ENCODE data around the gene CLDN6.

CLDN6 gene

DNA sequence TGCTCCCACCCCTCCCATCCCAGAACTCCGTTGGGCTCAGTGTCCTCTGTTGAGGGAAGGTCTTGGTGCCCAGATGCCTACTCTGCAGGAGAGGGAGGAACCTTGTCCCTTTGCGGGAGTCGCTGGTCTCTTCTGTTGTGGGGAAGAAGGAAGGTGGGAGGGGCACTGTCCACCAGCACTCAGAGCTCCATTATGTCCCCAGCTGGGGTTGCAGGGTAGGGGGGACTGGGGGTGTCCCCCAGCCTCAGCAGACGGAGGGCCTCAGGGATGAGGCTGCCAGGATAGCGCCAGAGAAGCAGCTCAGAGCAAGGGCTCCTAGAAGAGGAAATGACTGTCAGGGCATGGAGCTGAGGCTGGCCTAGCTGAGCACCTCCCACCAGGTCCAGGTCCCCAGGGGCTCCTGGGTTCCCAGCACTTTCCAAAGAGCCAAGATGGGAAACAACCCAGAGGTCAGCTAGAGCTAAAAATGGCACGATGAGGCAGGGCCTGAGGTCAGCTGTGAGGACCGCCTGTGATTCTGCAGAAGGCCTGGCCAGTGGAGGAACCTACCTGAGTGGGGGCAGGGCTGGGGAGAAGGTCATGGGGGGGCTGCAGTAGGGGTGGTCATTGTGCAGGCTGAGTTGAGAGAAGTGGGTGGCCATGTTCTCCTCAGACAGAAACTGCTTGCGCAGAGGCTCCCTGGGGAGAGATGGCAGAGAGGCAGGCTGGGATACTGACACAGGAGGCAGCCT is 4.9 kb upstream of the CLDN6 start:
- Histone ChIP-seq H4K5ac (ENCODE audit: low read length) (no peak overlapping the region), H2BK15ac (replicated peaks; ENCODE audit: low read depth) (no peak overlapping the region), H2AK5ac (ENCODE audit: low read length) (peak overlapping the region; percentile 78), H3K9ac (ENCODE audit: low read length) (peak overlapping the region; percentile 90), H3K36me3 (ENCODE audit: control insufficient read depth, insufficient read depth, low read length) (peaks cover 8% of the 10 kb centered on the region), H3K27me3 (ENCODE audit: insufficient read depth, low read length, poor library complexity) (no peaks in the 10 kb centered on the region), H3K4ac (ENCODE audit: low read depth, low read length) (no peak overlapping the region), H3K56ac (ENCODE audit: low read length) (peak overlapping the region; percentile 96), H3K18ac (ENCODE audit: low read length) (peak overlapping the region; percentile 69), H3K23ac (ENCODE audit: low read length) (peak overlapping the region; percentile 80), H3K79me1 (ENCODE audit: low read length) (peaks cover 5% of the 10 kb centered on the region), H2BK120ac (ENCODE audit: low read depth, low read length) (no peak overlapping the region), H3K4me2 (ENCODE audit: low read length) (peak overlapping the region; percentile 85), H3K79me2 (ENCODE audit: control insufficient read depth, insufficient read depth, low read length) (peaks cover 4% of the 10 kb centered on the region), H3K4me3 (ENCODE audit: low read length) (peak overlapping the region; percentile 61), H2BK5ac (ENCODE audit: low read length) (peak overlapping the region; percentile 91), H4K8ac (ENCODE audit: low read depth, low read length) (no peak overlapping the region), H3K27ac (ENCODE audit: low read depth, low read length) (peak overlapping the region; percentile 94), H3K4me1 (ENCODE audit: control insufficient read depth, low read depth, low read length) (peaks cover 12% of the 10 kb centered on the region)
- no CpG with 5 or more reads among the region's 8 CpGs for whole genome bisulfite sequencing (ENCODE audit: extremely low coverage, insufficient coverage, low lambda C conversion rate)
- no peak for DNase-seq

- Histone ChIP-seq H2BK120ac (ENCODE audit: low read depth, low read length) (no peak overlapping the region), H3K27me3 (ENCODE audit: insufficient read depth, low read length, poor library complexity) (no peaks in the 10 kb centered on the region), H2BK15ac (replicated peaks; ENCODE audit: low read depth) (no peak overlapping the region), H4K5ac (ENCODE audit: low read length) (no peak overlapping the region), H4K8ac (ENCODE audit: low read depth, low read length) (no peak overlapping the region), H3K4me1 (ENCODE audit: control insufficient read depth, low read depth, low read length) (peaks cover 12% of the 10 kb centered on the region), H3K79me2 (ENCODE audit: control insufficient read depth, insufficient read depth, low read length) (peaks cover 8% of the 10 kb centered on the region), H3K56ac (ENCODE audit: low read length) (peak overlapping the region; percentile 97), H3K23ac (ENCODE audit: low read length) (peak overlapping the region; percentile 48), H2BK5ac (ENCODE audit: low read length) (peak overlapping the region; percentile 91), H3K9ac (ENCODE audit: low read length) (peak overlapping the region; percentile 90), H3K27ac (ENCODE audit: low read depth, low read length) (peak overlapping the region; percentile 98), H3K4me3 (ENCODE audit: low read length) (peak overlapping the region; percentile 5), H2AK5ac (ENCODE audit: low read length) (peak overlapping the region; percentile 78), H3K79me1 (ENCODE audit: low read length) (peaks cover 5% of the 10 kb centered on the region), H3K4me2 (ENCODE audit: low read length) (peak overlapping the region; percentile 85), H3K4ac (ENCODE audit: low read depth, low read length) (peak overlapping the region; percentile 58), H3K18ac (ENCODE audit: low read length) (peak overlapping the region; percentile 69), H3K36me3 (ENCODE audit: control insufficient read depth, insufficient read depth, low read length) (peaks cover 8% of the 10 kb centered on the region)
- WGBS (ENCODE audit: extremely low coverage, insufficient coverage, low lambda C conversion rate), result no CpG with 5 or more reads among the region's 8 CpGs
- DNase-seq, result peak; percentile 98
These were observed 4.3 kb upstream of the CLDN6 start for GRCh38 chr16:3022208-3022683.

GRCh38 chr16:3021449-3022207 is 3.6 kb upstream of the CLDN6 start:
- no peak overlapping the region for H4K5ac ChIP-seq (ENCODE audit: low read length)
- H2BK15ac ChIP-seq (replicated peaks; ENCODE audit: low read depth), result no peak overlapping the region
- DNase-seq, result peak; percentile 98
- peak overlapping the region; percentile 98 for H3K27ac ChIP-seq (ENCODE audit: low read depth, low read length)
- H3K18ac ChIP-seq (ENCODE audit: low read length), result peak overlapping the region; percentile 31
- no peaks in the 10 kb centered on the region for H3K27me3 ChIP-seq (ENCODE audit: insufficient read depth, low read length, poor library complexity)
- no peak overlapping the region for H3K23ac ChIP-seq (ENCODE audit: low read length)
- peak overlapping the region; percentile 87 for H3K9ac ChIP-seq (ENCODE audit: low read length)
- peaks cover 5% of the 10 kb centered on the region for H3K79me1 ChIP-seq (ENCODE audit: low read length)
- peak overlapping the region; percentile 58 for H3K4ac ChIP-seq (ENCODE audit: low read depth, low read length)
- H3K79me2 ChIP-seq (ENCODE audit: control insufficient read depth, insufficient read depth, low read length), result peaks cover 13% of the 10 kb centered on the region
- H3K56ac ChIP-seq (ENCODE audit: low read length), result peak overlapping the region; percentile 97
- H4K8ac ChIP-seq (ENCODE audit: low read depth, low read length), result no peak overlapping the region
- H3K36me3 ChIP-seq (ENCODE audit: control insufficient read depth, insufficient read depth, low read length), result peaks cover 5% of the 10 kb centered on the region
- peak overlapping the region; percentile 72 for H3K4me2 ChIP-seq (ENCODE audit: low read length)
- peaks cover 12% of the 10 kb centered on the region for H3K4me1 ChIP-seq (ENCODE audit: control insufficient read depth, low read depth, low read length)
- H2BK120ac ChIP-seq (ENCODE audit: low read depth, low read length), result no peak overlapping the region
- H2AK5ac ChIP-seq (ENCODE audit: low read length), result peak overlapping the region; percentile 50
- peak overlapping the region; percentile 69 for H3K4me3 ChIP-seq (ENCODE audit: low read length)
- peak overlapping the region; percentile 38 for H2BK5ac ChIP-seq (ENCODE audit: low read length)
- WGBS (ENCODE audit: extremely low coverage, insufficient coverage, low lambda C conversion rate), result no CpG with 5 or more reads among the region's 25 CpGs

DNA sequence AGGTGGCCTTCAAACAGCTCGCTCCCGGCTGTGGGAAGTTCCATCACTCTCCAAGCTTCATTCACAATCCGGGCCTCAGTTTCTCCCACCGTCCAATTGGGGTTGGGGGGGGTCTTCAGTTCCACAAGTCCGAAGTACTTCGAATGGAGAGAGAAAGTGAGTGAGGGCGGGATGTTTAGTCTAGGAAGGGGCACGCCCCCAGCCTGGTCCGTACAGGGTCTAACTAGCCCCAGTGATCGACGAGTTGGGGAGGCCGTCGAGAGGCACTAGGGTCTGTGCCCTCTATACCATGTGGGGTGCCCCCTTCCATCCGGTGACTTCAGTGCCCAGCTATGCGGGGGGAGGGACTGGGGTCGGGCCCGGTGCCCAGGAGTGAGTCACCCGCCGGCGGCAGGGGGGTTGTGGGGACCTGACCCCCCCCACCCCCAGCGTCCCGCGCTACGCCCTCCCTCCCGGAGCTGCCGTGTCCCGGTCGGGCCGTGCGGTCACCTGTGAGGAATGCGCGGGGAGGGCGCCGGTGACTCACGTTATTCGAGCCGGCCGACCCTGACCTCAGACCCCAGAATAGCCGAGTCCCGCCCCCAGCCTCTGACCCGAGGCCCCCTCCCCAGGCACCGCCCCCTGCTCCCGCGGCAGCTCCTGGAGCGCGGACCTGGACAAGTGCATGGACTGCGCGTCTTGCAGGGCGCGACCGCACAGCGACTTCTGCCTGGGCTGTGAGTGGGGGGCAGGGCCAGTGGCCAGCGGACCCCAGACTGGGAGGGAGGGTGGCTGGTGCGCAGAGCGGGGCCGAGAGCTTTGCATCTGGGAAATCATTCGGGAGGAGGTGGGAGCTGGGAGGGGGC is 2.8 kb upstream of the CLDN6 start:
- peak overlapping the region; percentile 97 for H3K56ac ChIP-seq (ENCODE audit: low read length)
- peak; percentile 96 for DNase-seq
- no peak overlapping the region for H4K5ac ChIP-seq (ENCODE audit: low read length)
- peaks cover 19% of the 10 kb centered on the region for H3K79me2 ChIP-seq (ENCODE audit: control insufficient read depth, insufficient read depth, low read length)
- peak overlapping the region; percentile 48 for H3K4ac ChIP-seq (ENCODE audit: low read depth, low read length)
- no peaks in the 10 kb centered on the region for H3K27me3 ChIP-seq (ENCODE audit: insufficient read depth, low read length, poor library complexity)
- H2BK15ac ChIP-seq (replicated peaks; ENCODE audit: low read depth), result no peak overlapping the region
- peak overlapping the region; percentile 88 for H3K18ac ChIP-seq (ENCODE audit: low read length)
- peak overlapping the region; percentile 31 for H4K8ac ChIP-seq (ENCODE audit: low read depth, low read length)
- WGBS (ENCODE audit: extremely low coverage, insufficient coverage, low lambda C conversion rate), result no CpG with 5 or more reads among the region's 57 CpGs
- peak overlapping the region; percentile 87 for H3K9ac ChIP-seq (ENCODE audit: low read length)
- peak overlapping the region; percentile 81 for H3K4me2 ChIP-seq (ENCODE audit: low read length)
- peak overlapping the region; percentile 88 for H3K4me3 ChIP-seq (ENCODE audit: low read length)
- H3K36me3 ChIP-seq (ENCODE audit: control insufficient read depth, insufficient read depth, low read length), result no peaks in the 10 kb centered on the region
- no peak overlapping the region for H2AK5ac ChIP-seq (ENCODE audit: low read length)
- peaks cover 12% of the 10 kb centered on the region for H3K4me1 ChIP-seq (ENCODE audit: control insufficient read depth, low read depth, low read length)
- peak overlapping the region; percentile 98 for H3K27ac ChIP-seq (ENCODE audit: low read depth, low read length)
- peaks cover 8% of the 10 kb centered on the region for H3K79me1 ChIP-seq (ENCODE audit: low read length)
- H2BK120ac ChIP-seq (ENCODE audit: low read depth, low read length), result peak overlapping the region; percentile 21
- H3K23ac ChIP-seq (ENCODE audit: low read length), result no peak overlapping the region
- peak overlapping the region; percentile 88 for H2BK5ac ChIP-seq (ENCODE audit: low read length)

DNA sequence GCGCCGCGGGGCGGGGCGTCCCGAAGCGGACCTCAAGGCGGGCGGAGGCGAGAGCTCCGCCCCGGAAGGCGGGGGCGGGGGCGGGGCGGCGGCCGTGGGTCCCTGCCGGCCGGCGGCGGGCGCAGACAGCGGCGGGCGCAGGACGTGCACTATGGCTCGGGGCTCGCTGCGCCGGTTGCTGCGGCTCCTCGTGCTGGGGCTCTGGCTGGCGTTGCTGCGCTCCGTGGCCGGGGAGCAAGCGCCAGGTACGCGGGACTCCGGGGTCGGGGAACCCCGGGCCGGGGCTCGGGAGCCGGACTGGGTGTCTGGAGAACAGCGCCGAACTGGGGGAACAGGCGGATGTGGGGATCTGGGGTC is 2.2 kb upstream of the CLDN6 start, which contains the start of gene TNFRSF12A:
Gene TNFRSF12A (plus strand): TSS at position 122 of the 357 bp plus-strand sequence. CDS start 30 bp downstream, at position 152.
- Histone ChIP-seq H2AK5ac (ENCODE audit: low read length) (no peak within 1 kb of the TSS), H3K27me3 (ENCODE audit: insufficient read depth, low read length, poor library complexity) (no peaks in the 10 kb centered on the region), H2BK5ac (ENCODE audit: low read length) (peak within 1 kb of the TSS; percentile 88), H3K4me3 (ENCODE audit: low read length) (peak within 1 kb of the TSS; percentile 88), H3K36me3 (ENCODE audit: control insufficient read depth, insufficient read depth, low read length) (no peaks in the 10 kb centered on the region), H3K4me1 (ENCODE audit: control insufficient read depth, low read depth, low read length) (peaks cover 12% of the 10 kb centered on the region), H3K23ac (ENCODE audit: low read length) (no peak within 1 kb of the TSS), H3K9ac (ENCODE audit: low read length) (peak within 1 kb of the TSS; percentile 87), H4K5ac (ENCODE audit: low read length) (no peak within 1 kb of the TSS), H3K4ac (ENCODE audit: low read depth, low read length) (peak within 1 kb of the TSS; percentile 48), H3K56ac (ENCODE audit: low read length) (peak within 1 kb of the TSS; percentile 97), H2BK15ac (replicated peaks; ENCODE audit: low read depth) (no peak within 1 kb of the TSS), H4K8ac (ENCODE audit: low read depth, low read length) (peak within 1 kb of the TSS; percentile 31), H3K79me2 (ENCODE audit: control insufficient read depth, insufficient read depth, low read length) (peaks cover 21% of the 10 kb centered on the region), H2BK120ac (ENCODE audit: low read depth, low read length) (peak within 1 kb of the TSS; percentile 21), H3K27ac (ENCODE audit: low read depth, low read length) (peak within 1 kb of the TSS; percentile 98), H3K79me1 (ENCODE audit: low read length) (peaks cover 8% of the 10 kb centered on the region), H3K4me2 (ENCODE audit: low read length) (peak within 1 kb of the TSS; percentile 83), H3K18ac (ENCODE audit: low read length) (peak within 1 kb of the TSS; percentile 88)
- DNase-seq, result peak; percentile 91
- WGBS (ENCODE audit: extremely low coverage, insufficient coverage, low lambda C conversion rate), result no CpG with 5 or more reads among the region's 49 CpGs
